ENCODE measurements around the gene WASF3. TPM values are rescaled to one million over a fixed set of nuclear protein-coding genes. Genes with fewer than 3 reads are reported as not detected.

WASF3 gene
- total and polyA plus RNA-seq, 4 donors: 0.82 to 4.9 (median 2.3) TPM

DNA sequence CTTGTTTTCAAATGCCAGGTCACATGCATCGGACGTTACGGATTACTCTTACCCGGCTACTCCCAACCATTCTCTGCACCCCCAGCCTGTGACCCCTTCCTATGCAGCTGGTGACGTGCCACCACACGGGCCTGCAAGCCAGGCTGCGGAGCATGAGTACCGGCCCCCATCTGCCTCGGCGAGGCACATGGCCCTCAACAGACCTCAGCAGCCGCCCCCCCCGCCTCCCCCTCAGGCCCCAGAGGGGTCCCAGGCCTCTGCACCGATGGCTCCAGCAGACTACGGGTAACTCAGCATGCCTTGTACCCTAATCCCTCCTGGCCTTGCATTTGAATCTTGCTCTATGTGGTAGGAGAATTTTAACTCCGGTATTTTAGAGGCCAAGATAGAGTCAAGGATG lies 123.6 kb downstream of the WASF3 start:
- H3K4me1 ChIP-seq (ENCODE audit: control insufficient read depth in 4 of 4, insufficient read depth in 4 of 4, low read length in 3 of 4): no peaks in the 10 kb centered on the region
- no peaks in the 10 kb centered on the region for H3K27me3 ChIP-seq (ENCODE audit: control insufficient read depth in 4 of 4, insufficient read depth in 4 of 4, low read length in 3 of 4)
- no peak overlapping the region for H3K9ac ChIP-seq (ENCODE audit: low read depth in 1 of 2, low read length in 2 of 2)
- no peaks in the 10 kb centered on the region for H3K9me3 ChIP-seq (ENCODE audit: control insufficient read depth in 4 of 4, low read length in 3 of 4)
- no peak for DNase-seq (ENCODE audit: low spot score)
- H3K36me3 ChIP-seq (ENCODE audit: control insufficient read depth in 4 of 4, insufficient read depth in 3 of 4, low read depth in 1 of 4, low read length in 3 of 4): peaks cover 0 to 33% (median 12%) of the 10 kb centered on the region in 4 donors
- TF ChIP-seq HNF4A (conservative IDR thresholded peaks at IDR 0.05) (no peak), SP1 (IDR thresholded peaks at IDR 0.05) (no peak), FOXA2 (IDR thresholded peaks at IDR 0.05) (no peak), RXRA (IDR thresholded peaks at IDR 0.05) (no peak), NR2F2 (IDR thresholded peaks at IDR 0.05) (no peak), FOXA1 (IDR thresholded peaks at IDR 0.05) (no peak), RAD21 (IDR thresholded peaks at IDR 0.05) (no peak), EGR1 (IDR thresholded peaks at IDR 0.05; ENCODE audit: low read depth in 2 of 2) (no peak), YY1 (IDR thresholded peaks at IDR 0.05) (no peak)
- TF ChIP-seq, protein P1, sequence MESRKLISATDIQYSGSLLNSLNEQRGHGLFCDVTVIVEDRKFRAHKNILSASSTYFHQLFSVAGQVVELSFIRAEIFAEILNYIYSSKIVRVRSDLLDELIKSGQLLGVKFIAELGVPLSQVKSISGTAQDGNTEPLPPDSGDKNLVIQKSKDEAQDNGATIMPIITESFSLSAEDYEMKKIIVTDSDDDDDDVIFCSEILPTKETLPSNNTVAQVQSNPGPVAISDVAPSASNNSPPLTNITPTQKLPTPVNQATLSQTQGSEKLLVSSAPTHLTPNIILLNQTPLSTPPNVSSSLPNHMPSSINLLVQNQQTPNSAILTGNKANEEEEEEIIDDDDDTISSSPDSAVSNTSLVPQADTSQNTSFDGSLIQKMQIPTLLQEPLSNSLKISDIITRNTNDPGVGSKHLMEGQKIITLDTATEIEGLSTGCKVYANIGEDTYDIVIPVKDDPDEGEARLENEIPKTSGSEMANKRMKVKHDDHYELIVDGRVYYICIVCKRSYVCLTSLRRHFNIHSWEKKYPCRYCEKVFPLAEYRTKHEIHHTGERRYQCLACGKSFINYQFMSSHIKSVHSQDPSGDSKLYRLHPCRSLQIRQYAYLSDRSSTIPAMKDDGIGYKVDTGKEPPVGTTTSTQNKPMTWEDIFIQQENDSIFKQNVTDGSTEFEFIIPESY (IDR thresholded peaks at IDR 0.05): no peak
- TF ChIP-seq, protein P2, sequence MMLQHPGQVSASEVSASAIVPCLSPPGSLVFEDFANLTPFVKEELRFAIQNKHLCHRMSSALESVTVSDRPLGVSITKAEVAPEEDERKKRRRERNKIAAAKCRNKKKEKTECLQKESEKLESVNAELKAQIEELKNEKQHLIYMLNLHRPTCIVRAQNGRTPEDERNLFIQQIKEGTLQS (IDR thresholded peaks at IDR 0.05): no peak
- TF ChIP-seq, protein P3, sequence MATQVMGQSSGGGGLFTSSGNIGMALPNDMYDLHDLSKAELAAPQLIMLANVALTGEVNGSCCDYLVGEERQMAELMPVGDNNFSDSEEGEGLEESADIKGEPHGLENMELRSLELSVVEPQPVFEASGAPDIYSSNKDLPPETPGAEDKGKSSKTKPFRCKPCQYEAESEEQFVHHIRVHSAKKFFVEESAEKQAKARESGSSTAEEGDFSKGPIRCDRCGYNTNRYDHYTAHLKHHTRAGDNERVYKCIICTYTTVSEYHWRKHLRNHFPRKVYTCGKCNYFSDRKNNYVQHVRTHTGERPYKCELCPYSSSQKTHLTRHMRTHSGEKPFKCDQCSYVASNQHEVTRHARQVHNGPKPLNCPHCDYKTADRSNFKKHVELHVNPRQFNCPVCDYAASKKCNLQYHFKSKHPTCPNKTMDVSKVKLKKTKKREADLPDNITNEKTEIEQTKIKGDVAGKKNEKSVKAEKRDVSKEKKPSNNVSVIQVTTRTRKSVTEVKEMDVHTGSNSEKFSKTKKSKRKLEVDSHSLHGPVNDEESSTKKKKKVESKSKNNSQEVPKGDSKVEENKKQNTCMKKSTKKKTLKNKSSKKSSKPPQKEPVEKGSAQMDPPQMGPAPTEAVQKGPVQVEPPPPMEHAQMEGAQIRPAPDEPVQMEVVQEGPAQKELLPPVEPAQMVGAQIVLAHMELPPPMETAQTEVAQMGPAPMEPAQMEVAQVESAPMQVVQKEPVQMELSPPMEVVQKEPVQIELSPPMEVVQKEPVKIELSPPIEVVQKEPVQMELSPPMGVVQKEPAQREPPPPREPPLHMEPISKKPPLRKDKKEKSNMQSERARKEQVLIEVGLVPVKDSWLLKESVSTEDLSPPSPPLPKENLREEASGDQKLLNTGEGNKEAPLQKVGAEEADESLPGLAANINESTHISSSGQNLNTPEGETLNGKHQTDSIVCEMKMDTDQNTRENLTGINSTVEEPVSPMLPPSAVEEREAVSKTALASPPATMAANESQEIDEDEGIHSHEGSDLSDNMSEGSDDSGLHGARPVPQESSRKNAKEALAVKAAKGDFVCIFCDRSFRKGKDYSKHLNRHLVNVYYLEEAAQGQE (IDR thresholded peaks at IDR 0.05): no peak
- H3K27ac ChIP-seq (ENCODE audit: low read depth in 1 of 2, low read length in 2 of 2): no peak overlapping the region
- no peak overlapping the region for H3K4me3 ChIP-seq (ENCODE audit: low read depth in 1 of 3, low read length in 3 of 3)
- WGBS: 94% methylated on average over 15 of the region's 15 CpGs

DNA sequence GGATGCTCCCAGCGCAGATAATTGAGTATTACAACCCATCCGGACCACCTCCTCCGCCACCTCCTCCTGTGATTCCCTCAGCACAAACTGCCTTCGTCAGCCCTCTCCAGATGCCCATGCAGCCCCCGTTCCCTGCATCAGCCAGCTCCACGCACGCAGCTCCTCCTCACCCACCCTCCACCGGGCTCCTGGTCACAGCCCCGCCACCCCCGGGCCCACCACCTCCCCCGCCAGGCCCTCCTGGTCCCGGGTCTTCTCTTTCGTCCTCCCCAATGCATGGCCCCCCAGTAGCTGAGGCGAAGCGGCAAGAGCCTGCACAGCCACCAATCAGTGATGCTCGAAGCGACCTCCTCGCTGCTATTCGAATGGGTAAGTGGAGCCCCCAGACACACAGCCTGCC lies 125.1 kb downstream of the WASF3 start:
- Histone ChIP-seq H3K9me3 (ENCODE audit: control insufficient read depth in 4 of 4, low read length in 3 of 4) (no peaks in the 10 kb centered on the region), H3K36me3 (ENCODE audit: control insufficient read depth in 4 of 4, insufficient read depth in 3 of 4, low read depth in 1 of 4, low read length in 3 of 4) (peaks cover 0 to 47% (median 17%) of the 10 kb centered on the region in 4 donors), H3K27me3 (ENCODE audit: control insufficient read depth in 4 of 4, insufficient read depth in 4 of 4, low read length in 3 of 4) (no peaks in the 10 kb centered on the region), H3K4me1 (ENCODE audit: control insufficient read depth in 4 of 4, insufficient read depth in 4 of 4, low read length in 3 of 4) (no peaks in the 10 kb centered on the region), H3K27ac (ENCODE audit: low read depth in 1 of 2, low read length in 2 of 2) (no peak overlapping the region), H3K9ac (ENCODE audit: low read depth in 1 of 2, low read length in 2 of 2) (no peak overlapping the region), H3K4me3 (ENCODE audit: low read depth in 1 of 3, low read length in 3 of 3) (no peak overlapping the region)
- DNase-seq (ENCODE audit: low spot score): no peak
- 96% methylated on average over 19 of the region's 19 CpGs for WGBS
- TF ChIP-seq YY1 (IDR thresholded peaks at IDR 0.05) (no peak), HNF4G (IDR thresholded peaks at IDR 0.05) (no peak), GABPA (IDR thresholded peaks at IDR 0.05 in 1 of 2, conservative IDR thresholded peaks at IDR 0.05 in 1 of 2) (no peak), HNF4A (conservative IDR thresholded peaks at IDR 0.05) (no peak), RXRA (IDR thresholded peaks at IDR 0.05) (no peak), NR2F2 (IDR thresholded peaks at IDR 0.05) (no peak), FOXA2 (IDR thresholded peaks at IDR 0.05) (no peak), SP1 (IDR thresholded peaks at IDR 0.05) (no peak)
- TF ChIP-seq, protein P4, sequence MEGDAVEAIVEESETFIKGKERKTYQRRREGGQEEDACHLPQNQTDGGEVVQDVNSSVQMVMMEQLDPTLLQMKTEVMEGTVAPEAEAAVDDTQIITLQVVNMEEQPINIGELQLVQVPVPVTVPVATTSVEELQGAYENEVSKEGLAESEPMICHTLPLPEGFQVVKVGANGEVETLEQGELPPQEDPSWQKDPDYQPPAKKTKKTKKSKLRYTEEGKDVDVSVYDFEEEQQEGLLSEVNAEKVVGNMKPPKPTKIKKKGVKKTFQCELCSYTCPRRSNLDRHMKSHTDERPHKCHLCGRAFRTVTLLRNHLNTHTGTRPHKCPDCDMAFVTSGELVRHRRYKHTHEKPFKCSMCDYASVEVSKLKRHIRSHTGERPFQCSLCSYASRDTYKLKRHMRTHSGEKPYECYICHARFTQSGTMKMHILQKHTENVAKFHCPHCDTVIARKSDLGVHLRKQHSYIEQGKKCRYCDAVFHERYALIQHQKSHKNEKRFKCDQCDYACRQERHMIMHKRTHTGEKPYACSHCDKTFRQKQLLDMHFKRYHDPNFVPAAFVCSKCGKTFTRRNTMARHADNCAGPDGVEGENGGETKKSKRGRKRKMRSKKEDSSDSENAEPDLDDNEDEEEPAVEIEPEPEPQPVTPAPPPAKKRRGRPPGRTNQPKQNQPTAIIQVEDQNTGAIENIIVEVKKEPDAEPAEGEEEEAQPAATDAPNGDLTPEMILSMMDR (IDR thresholded peaks at IDR 0.05; ENCODE audit: low read depth, low read length, missing input control): no peak
- TF ChIP-seq, protein P1 (IDR thresholded peaks at IDR 0.05): no peak
